H9 (cell line): ENCODE data around the gene GDI2. TPM values are rescaled to one million over a fixed set of nuclear protein-coding genes. Genes with fewer than 3 reads are reported as not detected.

ENCODE experiments used
- DNase-seq: peaks from one replicate; pipeline ENCODE4 v3.0.0-alpha.2; 2017
- H2AFZ ChIP-seq: one replicate; pipeline ENCODE4 v1.6.1; 2013; ENCODE audit warnings: mild to moderate bottlenecking, low read length, control low read depth, moderate library complexity
- H2AK5ac ChIP-seq: 2 replicates; pipeline ENCODE4 v1.6.1; 2013; ENCODE audit warnings: low read length, control low read depth, mixed read lengths; ENCODE audit not compliant: insufficient read length
- H2BK120ac ChIP-seq: one replicate; pipeline ENCODE4 v1.6.1; 2013; ENCODE audit warnings: low read depth, mild to moderate bottlenecking, low read length, control low read depth, inconsistent platforms; ENCODE audit not compliant: poor library complexity, severe bottlenecking
- H2BK12ac ChIP-seq: 2 replicates; pipeline ENCODE4 v1.6.1; 2013; ENCODE audit warnings: low read length, control low read depth, mixed read lengths, low read depth; ENCODE audit not compliant: insufficient read length
- H2BK15ac ChIP-seq: 2 replicates; pipeline ENCODE4 v1.6.1; 2013; ENCODE audit warnings: low read depth, low read length, control low read depth
- H2BK20ac ChIP-seq: one replicate; pipeline ENCODE4 v1.6.1; 2013; ENCODE audit warnings: low read depth, mild to moderate bottlenecking, low read length, control low read depth, inconsistent platforms; ENCODE audit not compliant: poor library complexity, severe bottlenecking
- H2BK5ac ChIP-seq: 2 replicates; pipeline ENCODE4 v1.6.1; 2013; ENCODE audit warnings: low read length, control low read depth, mixed read lengths; ENCODE audit not compliant: insufficient read length
- H3K14ac ChIP-seq: 2 replicates; pipeline ENCODE4 v1.6.1; 2013; ENCODE audit warnings: low read length, control low read depth; ENCODE audit not compliant: insufficient read depth
- H3K18ac ChIP-seq: 2 replicates; pipeline ENCODE4 v1.6.1; 2013; ENCODE audit warnings: low read depth, mild to moderate bottlenecking, mixed read lengths, low read length, control low read depth; ENCODE audit not compliant: insufficient read length
- H3K23ac ChIP-seq: 2 replicates; pipeline ENCODE4 v1.6.1; 2013; ENCODE audit warnings: low read length, control low read depth, mixed read lengths, low read depth; ENCODE audit not compliant: insufficient read length
- H3K23me2 ChIP-seq: 2 replicates; pipeline ENCODE4 v1.6.1; 2013; ENCODE audit warnings: low read depth, mild to moderate bottlenecking, mixed read lengths, low read length, control low read depth; ENCODE audit not compliant: insufficient read length, poor library complexity, severe bottlenecking
- H3K27ac ChIP-seq: 2 replicates; pipeline ENCODE4 v1.5.1; 2013; ENCODE audit warnings: low read length, control low read depth, mixed read lengths, low read depth; ENCODE audit not compliant: insufficient read length
- H3K27me3 ChIP-seq: 2 replicates; pipeline ENCODE4 v1.6.1; 2013; ENCODE audit warnings: low read length, control low read depth, inconsistent platforms; ENCODE audit not compliant: insufficient read depth
- H3K4ac ChIP-seq: 2 replicates; pipeline ENCODE4 v1.6.1; 2013; ENCODE audit warnings: low read depth, mild to moderate bottlenecking, control low read depth, inconsistent platforms, low read length, moderate library complexity
- H3K4me1 ChIP-seq: 2 replicates; pipeline ENCODE4 v1.6.1; 2013; ENCODE audit warnings: low read length, control low read depth, inconsistent platforms; ENCODE audit not compliant: insufficient read depth
- H3K4me2 ChIP-seq: 2 replicates; pipeline ENCODE4 v1.6.1; 2013; ENCODE audit warnings: low read length, control low read depth, mixed read lengths; ENCODE audit not compliant: insufficient read length, insufficient read depth
- H3K56ac ChIP-seq: 2 replicates; pipeline ENCODE4 v1.6.1; 2013; ENCODE audit warnings: low read depth, mild to moderate bottlenecking, mixed read lengths, low read length, control low read depth; ENCODE audit not compliant: insufficient read length
- H3K79me1 ChIP-seq: 2 replicates; pipeline ENCODE4 v1.6.1; 2013; ENCODE audit warnings: low read depth, mild to moderate bottlenecking, moderate library complexity, low read length, control low read depth, inconsistent platforms; ENCODE audit not compliant: insufficient read depth, poor library complexity, severe bottlenecking
- H3K79me2 ChIP-seq: 2 replicates; pipeline ENCODE4 v1.6.1; 2013; ENCODE audit warnings: low read length, control low read depth, inconsistent platforms; ENCODE audit not compliant: insufficient read depth
- H3K9ac ChIP-seq: 2 replicates; pipeline ENCODE4 v1.6.1; 2013; ENCODE audit warnings: low read length, control low read depth, mixed read lengths; ENCODE audit not compliant: insufficient read length; ENCODE audit errors: extremely low read depth
- H3K9me3 ChIP-seq: one replicate; pipeline ENCODE4 v1.6.1; 2013; ENCODE audit warnings: low read depth, low read length, inconsistent platforms; ENCODE audit not compliant: control insufficient read depth
- H3T11ph ChIP-seq: one replicate; pipeline ENCODE4 v1.6.1; 2013; ENCODE audit warnings: mild to moderate bottlenecking, low read length, control low read depth, inconsistent platforms
- H4K20me1 ChIP-seq: one replicate; pipeline ENCODE4 v1.6.1; 2013; ENCODE audit not compliant: control insufficient read depth, insufficient read length, insufficient read depth
- H4K5ac ChIP-seq: 2 replicates; pipeline ENCODE4 v1.6.1; 2013; ENCODE audit warnings: low read depth, mild to moderate bottlenecking, mixed read lengths, low read length, control low read depth; ENCODE audit not compliant: insufficient read length
- H4K8ac ChIP-seq: replicated peaks from 2 replicates; pipeline ENCODE4 v1.6.1; 2013; ENCODE audit warnings: low read length, control low read depth, mixed read lengths, low read depth; ENCODE audit not compliant: insufficient read length
- H4K91ac ChIP-seq: 2 replicates; pipeline ENCODE4 v1.6.1; 2013; ENCODE audit warnings: low read depth, mild to moderate bottlenecking, moderate library complexity, mixed read lengths, low read length, control low read depth; ENCODE audit not compliant: insufficient read length
- H3K27ac Mint-ChIP-seq, 3 experiments: 2 replicates in 2 of 3; 3 replicates in 1 of 3; pipeline ENCODE4 v1.8.0; 2020 to 2021; ENCODE audit warnings: mixed read lengths in 3 of 3, mild to moderate bottlenecking in 1 of 3, moderate library complexity in 1 of 3
- H3K27me3 Mint-ChIP-seq: 2 replicates; pipeline ENCODE4 v1.8.0; 2021; ENCODE audit warnings: low read depth, mild to moderate bottlenecking, moderate library complexity, mixed read lengths
- H3K36me3 Mint-ChIP-seq, 3 experiments: 2 replicates in 2 of 3; 3 replicates in 1 of 3; pipeline ENCODE4 v1.8.0; 2020 to 2021; ENCODE audit warnings: low read depth in 3 of 3, mixed read lengths in 3 of 3; ENCODE audit not compliant: insufficient read depth in 1 of 3
- H3K4me1 Mint-ChIP-seq, 2 experiments: 2 replicates each; pipeline ENCODE4 v1.8.0; 2020; ENCODE audit warnings: mixed read lengths in 2 of 2
- H3K4me3 Mint-ChIP-seq, 2 experiments: 2 replicates in 1 of 2; 3 replicates in 1 of 2; pipeline ENCODE4 v1.8.0; 2020 to 2021; ENCODE audit warnings: mild to moderate bottlenecking in 2 of 2, mixed read lengths in 2 of 2, moderate library complexity in 1 of 2
- H3K9me3 Mint-ChIP-seq, 2 experiments: 2 replicates in 1 of 2; 3 replicates in 1 of 2; pipeline ENCODE4 v1.8.0; 2020; ENCODE audit warnings: mild to moderate bottlenecking in 2 of 2, mixed read lengths in 2 of 2, moderate library complexity in 1 of 2
- CTCF ChIP-seq: fragments of 200-600 bp; sonication (generic); conservative IDR thresholded peaks from 3 replicates; pipeline ENCODE4 v1.8.0; 2021; ENCODE audit warnings: antibody characterized with exemption, mild to moderate bottlenecking
- WGBS: extraction: QIAGEN DNeasy Blood & Tissue Kit; methylation state at CpG from one replicate; pipeline ENCODE4 v1.1.7; 2013; ENCODE audit warnings: missing lambda C conversion rate, low lambda C conversion rate, mixed read lengths; ENCODE audit not compliant: insufficient read length; ENCODE audit errors: extremely low coverage; 5-methylcytosine and 5-hydroxymethylcytosine counted together
- total RNA-seq: library from RNA; stranded (reverse); gene quantifications from 2 replicates; pipeline ENCODE4 v1.2.1, GENCODE V29; 2021

Gene GDI2
- total RNA-seq, 1 experiment from 2014 or later = 351 TPM

GRCh38 chr10:5833814-5834213, 20.6 kb upstream of the GDI2 start:
- no peak overlapping the region for H3K27ac ChIP-seq

More at GRCh38 chr10:5833814-5834213, 20.6 kb upstream of the GDI2 start:
- H2BK20ac ChIP-seq = no peak overlapping the region
- H2BK12ac ChIP-seq = no peak overlapping the region
- no peak overlapping the region for H3K56ac ChIP-seq
- H3K4ac ChIP-seq = no peak overlapping the region
- H4K8ac ChIP-seq = no peak overlapping the region
- no peaks in the 10 kb centered on the region for H3K27me3 ChIP-seq
- no peak overlapping the region for H3K18ac ChIP-seq
- H3K9me3 ChIP-seq = no peaks in the 10 kb centered on the region
- H4K91ac ChIP-seq = no peak overlapping the region
- no peak for TF ChIP-seq CTCF
- H2AFZ ChIP-seq = no peak overlapping the region
- no peak overlapping the region for H2BK5ac ChIP-seq
- Mint-ChIP-seq H3K36me3 (no peaks in the 10 kb centered on the region), H3K27me3 (peaks cover 2% of the 10 kb centered on the region; the same call in 1 of the 2 replicates), H3K27ac (no peak overlapping the region; a peak in 1 of 7 replicates), H3K9me3 (no peaks in the 10 kb centered on the region), H3K4me1 (peaks cover 0 to 3% of the 10 kb centered on the region in 2 experiments; a peak in 1 of 4 replicates), H3K4me3 (no peak overlapping the region)
- H3T11ph ChIP-seq = no peak overlapping the region
- WGBS = no CpG with 5 or more reads among the region's 6 CpGs
- no peak overlapping the region for H2BK120ac ChIP-seq
- no peak overlapping the region for H3K9ac ChIP-seq
- no peaks in the 10 kb centered on the region for H3K79me1 ChIP-seq
- no peak overlapping the region for H3K23ac ChIP-seq
- no peak overlapping the region for H3K4me2 ChIP-seq
- H4K5ac ChIP-seq = no peak overlapping the region
- no peaks in the 10 kb centered on the region for H3K79me2 ChIP-seq
- no peak overlapping the region for H2AK5ac ChIP-seq
- H2BK15ac ChIP-seq = no peak overlapping the region
- no peaks in the 10 kb centered on the region for H3K23me2 ChIP-seq
- no peaks in the 10 kb centered on the region for H3K4me1 ChIP-seq
- no peaks in the 10 kb centered on the region for H4K20me1 ChIP-seq
- no peak overlapping the region for H3K14ac ChIP-seq
- no peak for DNase-seq
